Epithelial cell of esophagus (primary cell): ENCODE results near the gene INO80D.

Source experiments
- DNase-seq: peaks from one replicate; pipeline ENCODE4 v3.0.0; 2010; ENCODE audit warnings: low read depth
- H3K4me3 ChIP-seq: 2 replicates; pipeline ENCODE4 v1.5.1; 2011; ENCODE audit warnings: mild to moderate bottlenecking, low read length, control low read depth
- TF ChIP-seq, protein P1 (sequence below): IDR thresholded peaks from 2 replicates; pipeline ENCODE4 v1.5.1; 2011; ENCODE audit warnings: low read depth, mild to moderate bottlenecking, low read length, control low read depth, inconsistent platforms; ENCODE audit not compliant: insufficient read depth; ENCODE audit errors: missing control alignments

INO80D gene

GRCh38 chr2:205948883-205949282 is 137.1 kb downstream of the INO80D start:
- TF ChIP-seq, protein P1, sequence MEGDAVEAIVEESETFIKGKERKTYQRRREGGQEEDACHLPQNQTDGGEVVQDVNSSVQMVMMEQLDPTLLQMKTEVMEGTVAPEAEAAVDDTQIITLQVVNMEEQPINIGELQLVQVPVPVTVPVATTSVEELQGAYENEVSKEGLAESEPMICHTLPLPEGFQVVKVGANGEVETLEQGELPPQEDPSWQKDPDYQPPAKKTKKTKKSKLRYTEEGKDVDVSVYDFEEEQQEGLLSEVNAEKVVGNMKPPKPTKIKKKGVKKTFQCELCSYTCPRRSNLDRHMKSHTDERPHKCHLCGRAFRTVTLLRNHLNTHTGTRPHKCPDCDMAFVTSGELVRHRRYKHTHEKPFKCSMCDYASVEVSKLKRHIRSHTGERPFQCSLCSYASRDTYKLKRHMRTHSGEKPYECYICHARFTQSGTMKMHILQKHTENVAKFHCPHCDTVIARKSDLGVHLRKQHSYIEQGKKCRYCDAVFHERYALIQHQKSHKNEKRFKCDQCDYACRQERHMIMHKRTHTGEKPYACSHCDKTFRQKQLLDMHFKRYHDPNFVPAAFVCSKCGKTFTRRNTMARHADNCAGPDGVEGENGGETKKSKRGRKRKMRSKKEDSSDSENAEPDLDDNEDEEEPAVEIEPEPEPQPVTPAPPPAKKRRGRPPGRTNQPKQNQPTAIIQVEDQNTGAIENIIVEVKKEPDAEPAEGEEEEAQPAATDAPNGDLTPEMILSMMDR: no peak
- H3K4me3 ChIP-seq: no peak overlapping the region
- no peak for DNase-seq

DNA sequence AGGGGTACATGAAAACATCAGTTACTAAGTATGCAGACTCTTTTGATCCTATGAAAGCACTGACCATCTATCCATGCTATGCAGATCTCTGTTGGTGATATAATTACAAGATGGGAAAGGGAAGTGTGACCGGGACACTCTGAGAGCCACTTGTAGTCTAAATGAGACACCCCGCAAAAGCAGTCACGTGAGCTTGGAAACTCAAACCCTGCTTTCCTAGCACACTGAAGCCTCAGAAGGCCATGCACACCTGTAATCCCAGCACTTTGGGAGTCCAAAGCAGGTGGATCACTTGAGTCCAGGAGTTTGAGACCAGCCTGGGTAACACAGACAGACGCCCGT is 137.5 kb downstream of the INO80D start:
- TF ChIP-seq, protein P1: no peak
- no peak for DNase-seq
- H3K4me3 ChIP-seq: no peak overlapping the region

GRCh38 chr2:205947621-205948495 is 138.1 kb downstream of the INO80D start:
- no peak overlapping the region for H3K4me3 ChIP-seq
- TF ChIP-seq, protein P1: peak; percentile 96

GRCh38 chr2:205946226-205946625 is 139.7 kb downstream of the INO80D start:
- DNase-seq: no peak
- H3K4me3 ChIP-seq: no peak overlapping the region
- TF ChIP-seq, protein P1: no peak

More at GRCh38 chr2:205947621-205948495, 138.1 kb downstream of the INO80D start:
- peak; percentile 55 for DNase-seq
